ENCODE data around the gene GRAMD1B.
"Not testable (repeated sequence)": the region's sequence is repeated elsewhere in the genome, so short reads cannot be mapped to it uniquely, and the experiment has no call there.

GRAMD1B gene

GRCh38 chr11:123511037-123511870, 81.2 kb downstream of the GRAMD1B start:
- Histone ChIP-seq H3K9ac (ENCODE audit: low read depth, low read length) (no peak overlapping the region), H3K4me1 (ENCODE audit: insufficient read depth, low read length) (peaks cover 6% of the 10 kb centered on the region)
- peak; percentile 100 for ATAC-seq (ENCODE audit: insufficient read depth, low read depth)

DNA sequence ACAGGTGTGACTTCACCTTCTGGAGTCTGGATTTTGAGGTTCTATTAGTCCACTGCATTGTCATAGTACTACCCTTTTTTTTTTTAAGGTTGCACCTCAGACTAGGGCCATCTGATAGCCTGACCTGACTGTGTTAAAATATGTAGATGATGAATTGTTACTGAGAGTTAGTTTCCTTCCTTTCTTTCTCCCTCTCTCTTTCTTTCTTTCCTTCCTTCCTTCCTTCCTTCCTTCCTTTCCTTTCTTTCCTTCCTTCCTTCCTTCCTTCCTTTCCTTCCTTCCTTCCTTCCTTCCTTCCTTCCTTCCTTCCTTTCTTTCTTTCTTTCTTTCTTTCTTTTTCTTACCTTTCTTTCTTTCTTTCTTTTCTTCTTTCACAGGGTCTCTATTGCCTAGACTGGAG, 83.2 kb downstream of the GRAMD1B start:
- ATAC-seq (ENCODE audit: insufficient read depth, low read depth); H3K4me3 ChIP-seq (ENCODE audit: low read depth in 1 of 2, low read length in 2 of 2); H3K27me3 ChIP-seq (ENCODE audit: insufficient read depth, low read length, poor library complexity); H3K4me1 ChIP-seq (ENCODE audit: insufficient read depth, low read length); H3K9me3 ChIP-seq (ENCODE audit: insufficient read depth, low read length, severe bottlenecking); H3K79me2 ChIP-seq (ENCODE audit: insufficient read depth, low read length); H3K9ac ChIP-seq (ENCODE audit: low read depth, low read length); H3K36me3 ChIP-seq (ENCODE audit: insufficient read depth, low read length); H3K27ac ChIP-seq (ENCODE audit: low read length); H2AFZ ChIP-seq (ENCODE audit: low read depth, low read length); H3K4me2 ChIP-seq (ENCODE audit: insufficient read depth, low read length); DNase-seq: not testable (repeated sequence)
- H4K20me1 ChIP-seq (ENCODE audit: insufficient read depth, low read length), result peaks cover 20% of the 10 kb centered on the region

More at GRCh38 chr11:123511037-123511870, 81.2 kb downstream of the GRAMD1B start:
- peaks cover 20% of the 10 kb centered on the region for H4K20me1 ChIP-seq (ENCODE audit: insufficient read depth, low read length)
- no peak overlapping the region for H3K4me3 ChIP-seq (ENCODE audit: low read depth in 1 of 2, low read length in 2 of 2)
- TF ChIP-seq, protein P1, sequence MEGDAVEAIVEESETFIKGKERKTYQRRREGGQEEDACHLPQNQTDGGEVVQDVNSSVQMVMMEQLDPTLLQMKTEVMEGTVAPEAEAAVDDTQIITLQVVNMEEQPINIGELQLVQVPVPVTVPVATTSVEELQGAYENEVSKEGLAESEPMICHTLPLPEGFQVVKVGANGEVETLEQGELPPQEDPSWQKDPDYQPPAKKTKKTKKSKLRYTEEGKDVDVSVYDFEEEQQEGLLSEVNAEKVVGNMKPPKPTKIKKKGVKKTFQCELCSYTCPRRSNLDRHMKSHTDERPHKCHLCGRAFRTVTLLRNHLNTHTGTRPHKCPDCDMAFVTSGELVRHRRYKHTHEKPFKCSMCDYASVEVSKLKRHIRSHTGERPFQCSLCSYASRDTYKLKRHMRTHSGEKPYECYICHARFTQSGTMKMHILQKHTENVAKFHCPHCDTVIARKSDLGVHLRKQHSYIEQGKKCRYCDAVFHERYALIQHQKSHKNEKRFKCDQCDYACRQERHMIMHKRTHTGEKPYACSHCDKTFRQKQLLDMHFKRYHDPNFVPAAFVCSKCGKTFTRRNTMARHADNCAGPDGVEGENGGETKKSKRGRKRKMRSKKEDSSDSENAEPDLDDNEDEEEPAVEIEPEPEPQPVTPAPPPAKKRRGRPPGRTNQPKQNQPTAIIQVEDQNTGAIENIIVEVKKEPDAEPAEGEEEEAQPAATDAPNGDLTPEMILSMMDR (IDR thresholded peaks at IDR 0.05; ENCODE audit: borderline replicate concordance, extremely low read depth, low read length, poor library complexity, severe bottlenecking), result peak; percentile 90
- no peak for TF ChIP-seq EZH2 (IDR thresholded peaks at IDR 0.05; ENCODE audit: borderline replicate concordance, low read depth, low read length, severe bottlenecking)
- H3K4me2 ChIP-seq (ENCODE audit: insufficient read depth, low read length), result peak overlapping the region; percentile 38; the same call in 1 of the 2 replicates
- no peaks in the 10 kb centered on the region for H3K79me2 ChIP-seq (ENCODE audit: insufficient read depth, low read length)
- H3K27ac ChIP-seq (ENCODE audit: low read length), result no peak overlapping the region
- H3K36me3 ChIP-seq (ENCODE audit: insufficient read depth, low read length), result no peaks in the 10 kb centered on the region
- no peaks in the 10 kb centered on the region for H3K9me3 ChIP-seq (ENCODE audit: insufficient read depth, low read length, severe bottlenecking)
- H3K27me3 ChIP-seq (ENCODE audit: insufficient read depth, low read length, poor library complexity), result no peaks in the 10 kb centered on the region
- peak; percentile 83 for DNase-seq
- H2AFZ ChIP-seq (ENCODE audit: low read depth, low read length), result peak overlapping the region; percentile 36; the same call in 1 of the 2 replicates

DNA sequence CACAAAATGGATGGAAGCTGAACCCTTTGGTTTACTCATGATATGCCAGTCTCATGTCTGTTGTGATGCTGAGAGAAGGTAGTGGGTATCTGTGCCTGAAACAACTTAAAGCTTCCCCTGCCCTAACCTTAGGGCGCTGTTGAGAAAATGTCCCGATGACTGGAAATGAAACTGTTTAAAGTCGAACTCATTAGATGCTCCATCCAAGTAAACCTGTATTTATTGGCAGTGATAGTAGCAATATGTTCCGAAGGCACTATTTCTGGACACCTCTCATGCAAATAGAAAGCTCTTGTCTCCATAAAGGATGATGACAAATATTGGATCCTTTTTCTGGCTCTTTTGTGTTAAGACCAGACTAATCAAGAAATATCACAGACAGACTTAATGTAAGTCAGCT, 86.2 kb downstream of the GRAMD1B start:
- DNase-seq (no peak), ATAC-seq (ENCODE audit: insufficient read depth, low read depth) (no peak)
- Histone ChIP-seq H3K4me1 (ENCODE audit: insufficient read depth, low read length) (no peaks in the 10 kb centered on the region), H2AFZ (ENCODE audit: low read depth, low read length) (no peak overlapping the region), H4K20me1 (ENCODE audit: insufficient read depth, low read length) (peaks cover 9% of the 10 kb centered on the region), H3K27me3 (ENCODE audit: insufficient read depth, low read length, poor library complexity) (no peaks in the 10 kb centered on the region), H3K79me2 (ENCODE audit: insufficient read depth, low read length) (no peaks in the 10 kb centered on the region), H3K9ac (ENCODE audit: low read depth, low read length) (no peak overlapping the region), H3K36me3 (ENCODE audit: insufficient read depth, low read length) (no peaks in the 10 kb centered on the region), H3K9me3 (ENCODE audit: insufficient read depth, low read length, severe bottlenecking) (no peaks in the 10 kb centered on the region), H3K4me3 (ENCODE audit: low read depth in 1 of 2, low read length in 2 of 2) (no peak overlapping the region), H3K4me2 (ENCODE audit: insufficient read depth, low read length) (no peak overlapping the region), H3K27ac (ENCODE audit: low read length) (no peak overlapping the region)
- TF ChIP-seq EZH2 (IDR thresholded peaks at IDR 0.05; ENCODE audit: borderline replicate concordance, low read depth, low read length, severe bottlenecking), result no peak
- TF ChIP-seq, protein P1 (IDR thresholded peaks at IDR 0.05; ENCODE audit: borderline replicate concordance, extremely low read depth, low read length, poor library complexity, severe bottlenecking), result no peak

GRCh38 chr11:123517559-123518364, 87.7 kb downstream of the GRAMD1B start:
- Histone ChIP-seq H3K27ac (ENCODE audit: low read length) (no peak overlapping the region), H3K27me3 (ENCODE audit: insufficient read depth, low read length, poor library complexity) (no peaks in the 10 kb centered on the region), H3K36me3 (ENCODE audit: insufficient read depth, low read length) (no peaks in the 10 kb centered on the region), H2AFZ (ENCODE audit: low read depth, low read length) (no peak overlapping the region), H4K20me1 (ENCODE audit: insufficient read depth, low read length) (no peaks in the 10 kb centered on the region), H3K4me2 (ENCODE audit: insufficient read depth, low read length) (no peak overlapping the region), H3K9ac (ENCODE audit: low read depth, low read length) (no peak overlapping the region), H3K79me2 (ENCODE audit: insufficient read depth, low read length) (no peaks in the 10 kb centered on the region), H3K4me1 (ENCODE audit: insufficient read depth, low read length) (no peaks in the 10 kb centered on the region), H3K9me3 (ENCODE audit: insufficient read depth, low read length, severe bottlenecking) (no peaks in the 10 kb centered on the region), H3K4me3 (ENCODE audit: low read depth in 1 of 2, low read length in 2 of 2) (no peak overlapping the region)
- DNase-seq, result no peak
- TF ChIP-seq, protein P1 (IDR thresholded peaks at IDR 0.05; ENCODE audit: borderline replicate concordance, extremely low read depth, low read length, poor library complexity, severe bottlenecking), result no peak
- no peak for TF ChIP-seq EZH2 (IDR thresholded peaks at IDR 0.05; ENCODE audit: borderline replicate concordance, low read depth, low read length, severe bottlenecking)
- ATAC-seq (ENCODE audit: insufficient read depth, low read depth), result no peak
